HG02642 (cell line): Measurements from ENCODE around the gene IGFBP3.

Source experiments
- ATAC-seq: cut with Tn5 transposase; IDR thresholded peaks from one replicate; pipeline ENCODE4 v1.9.1; 2021; ENCODE audit warnings: mild to moderate bottlenecking; ENCODE audit not compliant: unreplicated experiment, poor library complexity

Gene IGFBP3

GRCh38 chr7:45878457-45879144 lies 42.5 kb downstream of the IGFBP3 start:
- ATAC-seq: no peak

- no peak for ATAC-seq
Observed at GRCh38 chr7:45876519-45876918, 44.6 kb downstream of the IGFBP3 start.

GRCh38 chr7:45874408-45875131 lies 46.5 kb downstream of the IGFBP3 start:
- ATAC-seq: no peak

GRCh38 chr7:45873355-45873754 lies 47.7 kb downstream of the IGFBP3 start:
- no peak for ATAC-seq

- no peak for ATAC-seq
Observed at GRCh38 chr7:45873035-45873354, 48.1 kb downstream of the IGFBP3 start, which contains the start of gene CCDC201. TSS of gene CCDC201 (minus strand) at chr7:45873082. CDS start at chr7:45873007, 75 bp downstream.

GRCh38 chr7:45872116-45873034 lies 48.7 kb downstream of the IGFBP3 start:
- no peak for ATAC-seq

- no peak for ATAC-seq
Observed at GRCh38 chr7:45869426-45869825, 51.6 kb downstream of the IGFBP3 start.

- no peak for ATAC-seq
Observed at GRCh38 chr7:45867471-45867870, 53.6 kb downstream of the IGFBP3 start.

- ATAC-seq: no peak
Observed at GRCh38 chr7:45865594-45866410, 55.3 kb downstream of the IGFBP3 start.

- ATAC-seq: no peak
Observed at GRCh38 chr7:45863715-45864114, 57.4 kb downstream of the IGFBP3 start.
